GM23338 (cell line): ENCODE data around the gene RNU7-1. TPM values are rescaled to one million over a fixed set of nuclear protein-coding genes. Genes with fewer than 3 reads are reported as not detected.

ENCODE experiments used
- ATAC-seq: fragments of 200-7000 bp; cut with Tn5 transposase; 3 replicates; pipeline ENCODE4 v1.9.1; 2020
- DNase-seq: peaks from one replicate; pipeline ENCODE4 v3.0.0-alpha.2; 2015; ENCODE audit warnings: low spot score
- H2AFZ ChIP-seq: fragments of 200-600 bp; sonication (generic); 2 replicates; pipeline ENCODE4 v1.8.0; 2016; ENCODE audit warnings: antibody characterized with exemption, mild to moderate bottlenecking, moderate library complexity
- H3F3A ChIP-seq: fragments of 200-600 bp; sonication (generic); replicated peaks from 2 replicates; pipeline ENCODE4 v1.8.0; 2017; ENCODE audit warnings: antibody characterized with exemption, mixed run types, low read depth
- H3K27ac ChIP-seq: fragments of 200-600 bp; sonication (generic); 2 replicates; pipeline ENCODE4 v1.6.1; 2016; ENCODE audit warnings: low read depth
- H3K27me3 ChIP-seq: fragments of 200-600 bp; sonication (generic); 2 replicates; pipeline ENCODE4 v1.8.0; 2016; ENCODE audit warnings: mild to moderate bottlenecking, mixed run types, moderate library complexity; ENCODE audit not compliant: insufficient read depth
- H3K36me3 ChIP-seq: fragments of 200-600 bp; sonication (generic); 2 replicates; pipeline ENCODE4 v1.8.0; 2016; ENCODE audit warnings: mild to moderate bottlenecking; ENCODE audit not compliant: insufficient read depth
- H3K4me1 ChIP-seq: fragments of 200-600 bp; sonication (generic); 2 replicates; pipeline ENCODE4 v1.8.0; 2016; ENCODE audit warnings: mild to moderate bottlenecking, moderate library complexity; ENCODE audit not compliant: insufficient read depth
- H3K4me2 ChIP-seq: fragments of 200-600 bp; sonication (generic); 2 replicates; pipeline ENCODE4 v1.7.1; 2017; ENCODE audit warnings: mixed run types
- H3K4me3 ChIP-seq: fragments of 200-600 bp; sonication (generic); 2 replicates; pipeline ENCODE4 v1.6.1; 2016; ENCODE audit warnings: mixed run types
- H3K79me2 ChIP-seq: fragments of 200-600 bp; sonication (generic); replicated peaks from 2 replicates; pipeline ENCODE4 v1.8.0; 2017; ENCODE audit warnings: mild to moderate bottlenecking; ENCODE audit not compliant: insufficient read depth
- H3K9me2 ChIP-seq: fragments of 200-600 bp; sonication (generic); 2 replicates; pipeline ENCODE4 v1.8.0; 2017; ENCODE audit not compliant: insufficient read depth
- H4K20me1 ChIP-seq: fragments of 200-600 bp; sonication (generic); replicated peaks from 2 replicates; pipeline ENCODE4 v1.8.0; 2017; ENCODE audit warnings: mild to moderate bottlenecking; ENCODE audit not compliant: insufficient read depth
- H3K27ac Mint-ChIP-seq: 2 replicates; pipeline ENCODE4 v1.8.0; 2020; ENCODE audit warnings: inconsistent platforms, mild to moderate bottlenecking, moderate library complexity, mixed read lengths
- H3K27me3 Mint-ChIP-seq: 3 replicates; pipeline ENCODE4 v1.8.0; 2022; ENCODE audit warnings: low read depth, mild to moderate bottlenecking, moderate library complexity, mixed read lengths, inconsistent platforms; ENCODE audit not compliant: insufficient read depth, poor library complexity
- H3K36me3 Mint-ChIP-seq: 3 replicates; pipeline ENCODE4 v1.8.0; 2021; ENCODE audit warnings: low read depth, mild to moderate bottlenecking, inconsistent platforms, moderate library complexity, mixed read lengths
- H3K4me1 Mint-ChIP-seq: 3 replicates; pipeline ENCODE4 v1.8.0; 2020; ENCODE audit warnings: mild to moderate bottlenecking, inconsistent platforms, mixed read lengths
- H3K4me3 Mint-ChIP-seq: 3 replicates; pipeline ENCODE4 v1.8.0; 2021; ENCODE audit warnings: moderate library complexity, mild to moderate bottlenecking, inconsistent platforms, mixed read lengths
- H3K9me3 Mint-ChIP-seq: 3 replicates; pipeline ENCODE4 v1.8.0; 2020; ENCODE audit warnings: moderate library complexity, mild to moderate bottlenecking, inconsistent platforms, mixed read lengths
- CREB1 ChIP-seq: fragments of 250-450 bp; sonication (Bioruptor Pico); IDR thresholded peaks from 2 replicates; pipeline ENCODE4 v1.5.0; 2020; ENCODE audit warnings: low read depth, mild to moderate bottlenecking, moderate library complexity
- CTCF ChIP-seq, 2 experiments: fragments of 200-600 bp in 1 of 2; sonication (generic) in 1 of 2; conservative IDR thresholded peaks; 2 replicates each; pipeline versions ENCODE4 v1.5.1 to v1.6.1; 2016 to 2017; ENCODE audit warnings: antibody characterized with exemption in 2 of 2, low read depth in 2 of 2, mild to moderate bottlenecking in 2 of 2, moderate library complexity in 1 of 2
- EZH2phosphoT487 ChIP-seq: fragments of 200-600 bp; sonication (generic); IDR thresholded peaks from one replicate; pipeline ENCODE4 v1.8.1; 2018; ENCODE audit warnings: antibody characterized with exemption; ENCODE audit not compliant: unreplicated experiment
- JUNB ChIP-seq: IDR thresholded peaks from one replicate; pipeline ENCODE4 v1.6.1; 2016; ENCODE audit warnings: antibody characterized with exemption; ENCODE audit not compliant: unreplicated experiment
- NANOG ChIP-seq: IDR thresholded peaks from 2 replicates; pipeline ENCODE4 v1.6.1; 2016; ENCODE audit warnings: antibody characterized with exemption, borderline replicate concordance
- ZNF114 ChIP-seq: fragments of 250-450 bp; sonication (Bioruptor Pico); IDR thresholded peaks from 2 replicates; pipeline ENCODE4 v1.5.0; 2020; ENCODE audit warnings: mild to moderate bottlenecking, moderate library complexity
- ZNF331 ChIP-seq: fragments of 250-450 bp; sonication (Bioruptor Pico); IDR thresholded peaks from 2 replicates; pipeline ENCODE4 v1.5.0; 2020; ENCODE audit warnings: low read depth, mild to moderate bottlenecking, moderate library complexity
- ZNF462 ChIP-seq: fragments of 250-450 bp; sonication (Bioruptor Pico); IDR thresholded peaks from 2 replicates; pipeline ENCODE4 v1.5.0; 2020; ENCODE audit warnings: mild to moderate bottlenecking, moderate library complexity
- polyA plus RNA-seq: library from polyadenylated mRNA; unstranded; fragments of >200 nt; fragmentation: Nextera tagmentation; extraction: Ambion mirVana; gene quantifications from 2 replicates; pipeline ENCODE4 v1.2.1, GENCODE V29; 2016
- total RNA-seq: library from RNA; depleted of rRNA; stranded (reverse); fragments of >200 nt; shearing (Covaris generic); gene quantifications from 2 replicates; pipeline ENCODE4 v1.2.3, GENCODE V29; 2014
- TF ChIP-seq, protein P1 (sequence below): IDR thresholded peaks from one replicate; pipeline ENCODE4 v1.6.1; 2018; ENCODE audit warnings: antibody characterized with exemption; ENCODE audit not compliant: unreplicated experiment

Gene RNU7-1
- total and polyA plus RNA-seq, 2 experiments from 2014 or later = not detected

GRCh38 chr12:6974180-6974579 is 30.6 kb downstream of the RNU7-1 start:
- Histone ChIP-seq H3K4me2 (no peak overlapping the region), H3K79me2 (peaks cover 37% of the 10 kb centered on the region), H3K4me3 (no peak overlapping the region), H4K20me1 (peaks cover 20% of the 10 kb centered on the region; the same call in 1 of the 2 replicates), H3K36me3 (peaks cover 27% of the 10 kb centered on the region), H3K9me2 (no peaks in the 10 kb centered on the region), H3K4me1 (peaks cover 15% of the 10 kb centered on the region), H3K27me3 (no peaks in the 10 kb centered on the region), H3K27ac (no peak overlapping the region), H3F3A (peaks cover 37% of the 10 kb centered on the region), H2AFZ (no peak overlapping the region)
- Mint-ChIP-seq H3K9me3 (peaks cover 2% of the 10 kb centered on the region; the same call in 1 of the 3 replicates), H3K4me1 (peaks cover 17% of the 10 kb centered on the region), H3K27ac (no peak overlapping the region; the same call in 1 of the 2 replicates), H3K36me3 (peaks cover 84% of the 10 kb centered on the region), H3K4me3 (no peak overlapping the region), H3K27me3 (peaks cover 18% of the 10 kb centered on the region)
- DNase-seq (no peak), ATAC-seq (no peak)
- no peak for TF ChIP-seq NANOG
- TF ChIP-seq JUNB = no peak
- no peak for TF ChIP-seq ZNF331 (CRISPR knock-in tag)
- TF ChIP-seq EZH2phosphoT487 = no peak
- no peak for TF ChIP-seq CTCF (conservative IDR thresholded peaks at IDR 0.05; ENCODE audit: low read depth in 2 of 2)
- no peak for TF ChIP-seq ZNF462 (CRISPR knock-in tag)
- TF ChIP-seq CREB1 = no peak
- TF ChIP-seq, protein P1, sequence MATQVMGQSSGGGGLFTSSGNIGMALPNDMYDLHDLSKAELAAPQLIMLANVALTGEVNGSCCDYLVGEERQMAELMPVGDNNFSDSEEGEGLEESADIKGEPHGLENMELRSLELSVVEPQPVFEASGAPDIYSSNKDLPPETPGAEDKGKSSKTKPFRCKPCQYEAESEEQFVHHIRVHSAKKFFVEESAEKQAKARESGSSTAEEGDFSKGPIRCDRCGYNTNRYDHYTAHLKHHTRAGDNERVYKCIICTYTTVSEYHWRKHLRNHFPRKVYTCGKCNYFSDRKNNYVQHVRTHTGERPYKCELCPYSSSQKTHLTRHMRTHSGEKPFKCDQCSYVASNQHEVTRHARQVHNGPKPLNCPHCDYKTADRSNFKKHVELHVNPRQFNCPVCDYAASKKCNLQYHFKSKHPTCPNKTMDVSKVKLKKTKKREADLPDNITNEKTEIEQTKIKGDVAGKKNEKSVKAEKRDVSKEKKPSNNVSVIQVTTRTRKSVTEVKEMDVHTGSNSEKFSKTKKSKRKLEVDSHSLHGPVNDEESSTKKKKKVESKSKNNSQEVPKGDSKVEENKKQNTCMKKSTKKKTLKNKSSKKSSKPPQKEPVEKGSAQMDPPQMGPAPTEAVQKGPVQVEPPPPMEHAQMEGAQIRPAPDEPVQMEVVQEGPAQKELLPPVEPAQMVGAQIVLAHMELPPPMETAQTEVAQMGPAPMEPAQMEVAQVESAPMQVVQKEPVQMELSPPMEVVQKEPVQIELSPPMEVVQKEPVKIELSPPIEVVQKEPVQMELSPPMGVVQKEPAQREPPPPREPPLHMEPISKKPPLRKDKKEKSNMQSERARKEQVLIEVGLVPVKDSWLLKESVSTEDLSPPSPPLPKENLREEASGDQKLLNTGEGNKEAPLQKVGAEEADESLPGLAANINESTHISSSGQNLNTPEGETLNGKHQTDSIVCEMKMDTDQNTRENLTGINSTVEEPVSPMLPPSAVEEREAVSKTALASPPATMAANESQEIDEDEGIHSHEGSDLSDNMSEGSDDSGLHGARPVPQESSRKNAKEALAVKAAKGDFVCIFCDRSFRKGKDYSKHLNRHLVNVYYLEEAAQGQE = no peak
- no peak for TF ChIP-seq ZNF114 (CRISPR knock-in tag)
